IPS-NIHi7 (cell line): ENCODE measurements around the gene TLCD1.
A peak's percentile ranks its signal among the peaks of the same experiment; 100 is the strongest.

Experiments
- DNase-seq: peaks from one replicate; pipeline ENCODE4 v3.0.0; 2012; ENCODE audit warnings: mixed read lengths; ENCODE audit errors: extremely low spot score

Gene TLCD1, protein sequence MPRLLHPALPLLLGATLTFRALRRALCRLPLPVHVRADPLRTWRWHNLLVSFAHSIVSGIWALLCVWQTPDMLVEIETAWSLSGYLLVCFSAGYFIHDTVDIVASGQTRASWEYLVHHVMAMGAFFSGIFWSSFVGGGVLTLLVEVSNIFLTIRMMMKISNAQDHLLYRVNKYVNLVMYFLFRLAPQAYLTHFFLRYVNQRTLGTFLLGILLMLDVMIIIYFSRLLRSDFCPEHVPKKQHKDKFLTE

DNA sequence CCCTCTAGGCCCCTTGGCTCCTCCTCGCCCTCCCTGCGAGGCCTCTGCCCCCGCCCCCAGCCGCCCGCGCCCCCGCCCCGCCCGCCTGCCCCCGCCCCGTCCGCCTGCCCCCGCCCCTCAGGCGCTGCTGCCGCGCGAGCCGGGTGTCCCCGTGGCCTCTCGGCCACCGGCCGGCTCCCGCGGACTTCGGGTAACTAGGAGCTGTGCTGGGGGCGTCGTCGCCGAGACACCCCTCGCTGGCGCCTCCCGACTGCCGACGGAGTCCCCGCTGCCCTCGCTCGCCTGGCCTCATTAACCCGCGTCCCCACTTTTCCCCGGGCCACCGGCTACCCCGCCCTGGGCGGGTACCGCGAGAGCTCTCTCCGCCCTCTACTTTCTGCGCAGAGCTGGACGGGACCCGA lies at the start of gene TLCD1:
TLCD1 (minus strand) TSS at position 8 of the 401 bp plus-strand sequence. CDS start 136 bp downstream, outside the sequence.
- DNase-seq: peak; percentile 72

DNA sequence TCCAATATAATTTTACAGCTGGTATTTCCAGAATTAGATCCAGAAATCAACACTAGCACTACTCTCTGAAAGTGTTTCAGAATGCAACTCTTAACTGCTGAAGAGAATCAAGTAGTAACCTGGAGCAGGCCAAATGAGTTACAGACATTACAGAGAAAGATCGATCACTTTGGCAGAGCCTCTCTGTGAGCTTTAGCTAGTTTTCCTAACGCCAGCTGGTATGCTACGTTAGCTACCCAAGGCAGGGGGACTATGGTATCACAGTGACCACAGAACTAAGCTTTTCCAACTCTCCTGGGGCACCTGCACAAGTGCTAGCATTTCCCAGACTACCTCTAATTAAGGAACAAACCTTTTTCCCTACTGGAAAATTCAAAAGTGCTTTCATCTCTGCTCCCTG lies 48.2 kb upstream of the TLCD1 start:
- DNase-seq: no peak

DNA sequence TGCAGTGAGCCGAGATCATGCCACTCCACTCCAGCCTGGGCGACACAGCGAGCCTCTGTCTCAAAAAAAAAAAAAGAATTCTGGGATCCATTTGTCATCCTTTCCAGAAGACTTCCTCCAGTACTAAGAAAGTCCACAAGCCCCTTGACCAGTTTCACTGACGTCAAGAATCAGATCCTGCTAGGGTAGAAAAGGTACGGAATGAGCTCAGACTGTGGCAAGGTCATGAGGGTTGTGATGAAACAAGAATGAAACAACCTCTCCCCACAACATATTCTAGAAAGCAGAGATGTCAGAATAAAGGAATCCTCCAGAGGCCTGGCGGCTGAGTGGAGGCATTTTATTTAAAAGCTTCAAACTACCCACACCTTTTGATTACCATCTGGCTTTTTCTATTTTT lies 47.7 kb upstream of the TLCD1 start:
- no peak for DNase-seq

DNA sequence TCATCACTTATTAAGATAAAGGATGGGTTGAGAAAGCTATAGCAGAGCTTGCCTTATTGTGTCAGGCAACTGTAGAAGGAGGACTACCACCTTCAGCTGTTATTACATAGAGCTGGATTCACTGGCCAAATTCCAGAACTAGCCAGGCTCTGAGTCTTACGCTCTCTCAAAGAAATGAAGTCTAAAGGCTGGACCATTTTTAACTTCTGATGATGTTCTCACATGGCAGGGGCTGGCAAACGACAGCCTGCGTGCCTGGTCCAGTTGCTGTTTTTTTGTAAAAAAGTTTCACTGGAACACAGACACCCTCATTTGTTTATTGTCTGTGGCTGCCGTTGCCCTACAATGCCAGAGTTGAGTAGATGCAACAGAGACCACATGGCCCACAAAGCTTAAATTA lies 39.0 kb upstream of the TLCD1 start:
- DNase-seq: no peak

DNA sequence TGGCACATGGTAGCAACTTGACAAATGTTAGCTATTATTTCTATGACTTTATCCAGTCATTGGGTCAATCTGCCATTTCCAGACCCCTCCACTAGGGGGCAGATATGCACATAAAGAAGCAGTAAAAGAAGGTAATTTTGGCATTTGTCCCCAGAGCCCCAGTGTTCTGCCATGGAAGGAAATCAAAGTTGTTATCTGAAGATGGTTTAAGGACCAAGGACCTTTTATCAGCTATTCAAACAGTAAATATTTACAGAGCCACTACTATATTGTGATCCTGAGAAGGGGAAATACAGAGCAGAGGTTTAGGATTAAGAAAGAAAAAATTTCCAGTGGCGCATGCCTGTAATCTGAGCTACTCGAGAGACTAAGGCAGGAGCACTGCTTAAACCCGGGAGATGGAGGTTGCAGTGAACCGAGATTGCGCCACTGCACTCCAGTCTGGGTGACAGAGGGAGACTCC lies 37.8 kb upstream of the TLCD1 start:
- peak; percentile 58 for DNase-seq

DNA sequence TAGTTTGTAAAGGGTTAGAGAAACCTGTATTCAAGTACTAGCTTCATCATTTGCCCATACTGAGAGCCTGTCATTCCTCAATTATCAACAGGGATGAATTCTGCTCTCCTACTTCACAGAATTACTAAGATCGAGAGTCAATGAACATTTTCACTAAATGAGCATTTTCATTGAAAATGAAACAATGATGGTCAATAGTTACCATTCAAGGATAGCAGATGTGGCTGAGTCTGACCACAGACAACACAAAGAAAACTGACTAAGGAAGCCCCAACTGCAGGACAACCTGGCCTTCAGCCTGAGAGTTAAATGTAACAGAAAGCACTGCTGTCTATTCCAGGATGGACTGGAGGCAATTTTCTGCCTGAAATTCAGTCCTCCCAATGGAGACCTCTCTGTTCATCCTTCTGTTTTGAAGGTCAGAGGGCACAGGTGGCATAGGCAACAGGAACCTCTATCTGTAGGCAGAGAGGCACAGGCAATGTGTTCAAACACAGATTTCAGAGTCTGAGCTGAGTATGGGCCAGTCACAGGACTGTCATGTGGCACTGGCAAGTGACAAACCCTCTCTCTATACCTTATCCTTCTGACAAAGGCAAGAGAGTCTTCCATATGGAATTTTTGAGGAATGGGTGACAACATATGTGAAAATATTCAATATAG lies 37.2 kb upstream of the TLCD1 start:
- no peak for DNase-seq

DNA sequence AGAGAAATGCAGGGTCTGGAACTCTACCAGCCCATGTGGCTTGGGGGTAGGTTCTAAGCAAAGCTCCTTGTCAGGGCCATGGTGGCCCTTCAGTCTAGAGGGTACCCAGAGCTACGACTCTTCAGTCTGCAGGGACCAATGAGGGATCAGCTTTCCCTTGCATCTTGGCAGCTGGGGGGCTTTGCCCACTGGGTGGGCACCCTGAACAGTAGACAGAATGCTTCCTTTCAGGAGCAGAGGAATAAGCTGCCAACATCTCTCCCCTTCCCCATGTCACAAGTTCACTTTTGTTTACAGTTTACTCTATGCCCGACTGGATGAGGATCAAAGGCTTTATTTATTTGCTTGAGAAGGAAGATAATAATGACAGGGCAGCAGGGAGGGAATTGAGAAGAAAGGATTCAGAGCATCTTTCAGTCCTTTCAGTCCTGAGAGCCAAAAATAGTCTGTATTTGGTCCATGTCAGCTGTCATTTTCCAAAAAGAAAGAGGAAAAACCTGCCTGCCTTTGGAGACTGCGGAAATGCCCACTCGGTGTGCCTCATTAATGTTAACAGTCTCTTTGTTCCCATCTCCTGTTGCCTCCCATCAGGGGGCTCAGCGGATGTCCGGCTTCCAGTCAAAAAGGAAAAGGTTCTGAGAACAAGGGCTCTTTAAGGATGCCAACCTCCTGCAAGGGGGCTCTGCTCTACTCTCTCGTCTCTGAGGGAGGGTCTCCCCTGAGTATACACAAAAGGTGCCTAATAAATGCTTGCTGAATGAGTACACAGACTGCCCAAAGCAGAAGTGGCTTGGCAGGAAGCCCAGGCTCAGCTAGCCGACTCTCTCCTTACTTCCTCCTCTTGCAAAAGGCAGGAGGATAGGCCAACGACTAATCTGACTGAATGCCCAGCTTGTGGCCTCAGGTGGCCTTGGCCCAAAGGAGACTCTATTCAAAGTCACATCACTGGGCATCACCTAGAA lies 34.8 kb upstream of the TLCD1 start:
- peak; percentile 71 for DNase-seq

DNA sequence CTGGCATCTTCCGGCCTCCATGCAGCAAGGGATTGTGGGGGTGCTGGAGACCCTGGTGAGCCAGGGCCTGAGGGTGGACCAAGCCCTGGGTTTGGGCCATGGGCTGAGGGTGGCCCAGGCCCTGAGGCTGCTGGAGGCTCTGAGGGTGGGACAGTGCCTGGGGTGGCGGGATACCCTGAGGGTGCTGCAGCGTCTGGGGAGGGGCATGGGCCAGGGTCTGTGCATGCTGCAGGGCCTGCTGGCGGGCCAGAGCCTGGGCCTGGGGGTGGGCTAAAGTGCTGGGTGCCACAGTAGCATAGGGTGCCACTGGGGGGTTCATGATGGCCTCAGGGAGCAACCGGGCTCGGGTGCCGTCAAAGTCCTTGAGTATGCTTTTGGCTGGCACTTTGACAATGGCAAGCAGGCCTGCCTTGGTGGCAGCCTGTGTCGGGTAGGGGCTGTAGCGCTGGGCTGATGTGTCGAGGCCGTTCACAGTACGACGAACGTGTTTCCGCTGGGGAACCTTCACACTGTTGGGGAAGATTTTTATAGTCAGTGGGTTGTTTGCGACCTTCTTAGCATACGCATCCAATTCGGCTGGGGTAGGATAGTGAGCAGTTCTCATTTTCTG lies 33.3 kb upstream of the TLCD1 start:
- no peak for DNase-seq

DNA sequence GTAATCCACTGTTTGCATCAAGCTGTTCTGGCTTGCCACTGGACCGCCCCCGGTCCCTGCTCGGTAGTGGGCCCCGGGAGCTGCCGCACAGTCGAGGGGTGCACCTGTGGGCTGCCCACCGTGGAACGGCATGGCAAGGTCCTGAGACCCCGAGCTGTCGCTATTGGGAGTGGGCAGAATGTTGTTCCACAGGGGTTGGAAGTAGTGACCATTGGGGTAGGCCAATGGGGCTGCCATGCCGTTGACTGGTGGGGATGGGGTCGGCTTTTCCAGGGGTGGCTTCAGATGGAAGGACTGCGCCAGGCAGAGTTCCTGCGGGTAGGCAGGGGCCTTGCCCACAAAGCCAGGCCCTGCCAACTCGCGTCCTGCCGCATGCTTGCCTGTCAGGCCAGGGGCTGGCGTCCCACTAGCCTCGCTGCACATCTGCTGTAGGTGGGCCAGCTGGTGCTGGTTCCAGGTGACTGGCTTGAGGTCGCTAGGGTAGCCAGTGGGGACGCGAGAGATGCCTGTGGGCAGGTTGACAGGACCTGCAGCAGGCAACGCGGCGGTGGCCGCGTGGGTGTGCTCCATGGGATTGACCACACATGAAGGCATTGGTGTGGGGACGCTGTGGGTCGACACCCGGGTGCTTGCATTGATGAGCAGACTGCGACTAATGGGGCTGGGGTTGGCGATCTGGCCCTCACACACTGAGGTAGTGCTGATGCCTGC lies 32.5 kb upstream of the TLCD1 start:
- DNase-seq: no peak

DNA sequence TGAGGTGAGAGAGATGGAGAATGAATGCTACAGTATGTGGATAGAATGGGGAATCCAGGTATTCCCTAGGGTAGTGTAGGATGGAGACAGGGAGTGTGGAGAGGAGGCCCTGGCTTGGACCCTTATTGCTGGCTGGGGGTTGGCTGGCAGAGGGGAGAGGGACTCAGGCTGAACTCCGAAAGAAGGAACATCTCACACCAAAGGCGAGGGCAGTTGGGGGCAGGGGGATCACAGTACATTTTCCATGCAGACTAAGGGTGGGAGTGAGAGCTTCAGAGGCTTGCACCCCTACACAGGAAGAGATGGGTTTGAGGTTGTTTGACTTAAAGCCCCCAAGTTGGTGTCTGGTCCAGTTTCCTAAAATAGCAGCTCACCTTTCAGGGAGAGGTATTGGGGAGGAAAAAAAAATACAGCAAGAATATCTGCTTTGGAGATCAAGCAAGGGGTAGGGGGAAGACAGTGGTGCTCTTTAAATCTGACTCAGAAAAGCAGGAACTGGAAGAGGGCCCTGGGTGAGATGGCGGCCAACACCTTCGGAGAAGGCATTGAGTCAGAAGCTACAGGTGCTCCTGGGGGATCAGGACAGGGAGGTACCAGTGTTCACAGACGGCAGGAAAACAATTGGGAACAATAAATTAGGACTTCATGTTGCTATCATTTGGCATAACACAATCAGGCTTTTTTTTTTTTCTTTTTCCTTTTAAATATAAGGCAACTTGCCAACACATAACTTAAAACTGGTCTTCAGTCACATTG lies 30.2 kb upstream of the TLCD1 start:
- no peak for DNase-seq

DNA sequence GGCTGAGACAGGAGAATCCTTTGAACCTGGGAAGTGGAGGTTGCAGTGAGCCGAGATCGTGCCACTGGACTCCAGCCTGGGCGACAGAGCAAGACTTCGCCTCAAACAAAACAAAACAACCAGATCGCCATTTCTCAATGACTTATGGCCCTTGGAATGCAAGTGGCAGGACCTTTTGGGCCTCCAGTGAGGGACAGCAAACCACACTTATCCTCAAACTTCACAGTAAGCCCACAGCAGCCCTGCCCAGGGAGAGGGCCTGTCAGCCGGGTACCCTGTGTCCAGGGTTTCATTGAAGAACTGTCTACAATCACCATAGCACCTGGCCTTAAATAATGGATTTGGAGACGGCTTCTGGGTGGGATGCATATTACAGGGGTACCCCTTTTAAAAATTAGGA lies 29.5 kb upstream of the TLCD1 start:
- no peak for DNase-seq

DNA sequence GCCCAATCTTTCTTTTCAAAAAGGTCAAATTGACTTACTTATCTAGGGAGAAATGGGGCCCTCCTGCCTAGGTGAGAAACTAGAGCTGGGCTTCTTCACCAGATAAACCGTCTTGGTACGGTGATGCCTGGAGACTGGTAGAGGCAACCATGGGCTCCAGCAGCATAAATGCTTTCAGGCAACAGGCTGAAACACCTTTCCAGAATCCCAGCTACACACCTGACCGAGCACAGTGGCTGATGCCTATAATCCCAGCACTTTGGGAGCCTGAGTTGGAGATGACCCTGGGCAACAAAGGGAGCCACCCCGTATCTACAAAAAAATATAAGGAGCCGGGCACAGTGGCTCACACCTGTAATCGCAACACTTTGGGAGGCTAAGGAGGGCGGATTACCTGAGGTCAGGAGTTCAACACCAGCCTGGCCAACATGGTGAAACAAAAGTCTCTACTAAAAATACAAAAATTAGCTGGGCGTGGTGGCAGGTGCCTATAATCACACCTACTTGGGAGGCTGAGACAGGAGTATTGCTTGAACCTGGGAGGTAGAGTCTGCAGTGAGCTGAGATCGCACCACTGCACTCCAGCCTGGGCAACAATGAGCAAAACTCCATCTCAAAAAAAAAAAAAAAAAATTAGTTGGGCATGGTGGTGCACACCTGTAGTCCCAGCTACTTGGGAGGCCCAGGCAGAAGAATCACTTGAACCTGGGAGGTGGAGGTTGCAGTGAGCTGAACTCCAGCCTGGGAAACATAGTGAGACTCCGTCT lies 25.8 kb upstream of the TLCD1 start:
- no peak for DNase-seq

DNA sequence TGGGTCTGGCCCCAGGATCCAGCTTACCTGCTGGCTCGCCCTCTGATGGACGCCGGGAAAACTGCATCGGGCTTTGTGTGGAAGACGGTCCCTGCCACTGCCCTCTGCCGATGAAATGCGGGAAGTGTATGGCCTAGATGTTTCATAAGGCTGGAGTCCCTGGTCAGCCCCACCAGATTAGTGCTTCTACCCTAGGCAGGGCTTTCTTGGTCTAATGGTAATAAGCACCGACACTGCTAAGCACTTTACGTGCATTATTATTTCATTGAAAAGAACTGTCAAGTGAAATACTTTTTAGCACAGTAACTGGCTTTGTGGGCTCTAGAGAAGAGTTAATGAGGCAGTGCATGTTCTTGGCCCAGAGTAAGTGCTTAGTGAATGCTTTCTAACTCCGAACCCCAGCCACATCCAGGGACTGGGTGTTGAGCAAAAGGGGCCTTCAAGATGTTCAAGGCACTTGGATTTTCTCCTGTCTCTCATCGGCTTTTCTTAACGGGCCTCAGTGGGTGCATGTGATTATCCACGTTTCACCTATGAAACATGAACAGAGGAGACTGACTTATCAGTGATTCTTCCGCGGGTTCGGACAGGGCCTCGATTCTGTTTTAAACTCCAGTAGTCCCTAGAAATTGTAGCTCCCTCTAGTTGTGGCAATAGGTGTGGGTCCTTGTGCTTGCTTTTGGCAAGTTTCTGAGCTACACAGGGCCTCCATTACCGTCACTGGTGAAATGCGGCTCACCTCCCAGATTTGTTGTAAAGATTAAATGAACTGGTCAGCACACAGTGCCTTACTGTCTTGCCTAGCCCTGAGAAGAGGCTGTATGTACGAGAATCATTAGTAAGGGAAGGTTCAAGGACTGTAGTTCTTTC lies 24.4 kb upstream of the TLCD1 start:
- peak; percentile 81 for DNase-seq

DNA sequence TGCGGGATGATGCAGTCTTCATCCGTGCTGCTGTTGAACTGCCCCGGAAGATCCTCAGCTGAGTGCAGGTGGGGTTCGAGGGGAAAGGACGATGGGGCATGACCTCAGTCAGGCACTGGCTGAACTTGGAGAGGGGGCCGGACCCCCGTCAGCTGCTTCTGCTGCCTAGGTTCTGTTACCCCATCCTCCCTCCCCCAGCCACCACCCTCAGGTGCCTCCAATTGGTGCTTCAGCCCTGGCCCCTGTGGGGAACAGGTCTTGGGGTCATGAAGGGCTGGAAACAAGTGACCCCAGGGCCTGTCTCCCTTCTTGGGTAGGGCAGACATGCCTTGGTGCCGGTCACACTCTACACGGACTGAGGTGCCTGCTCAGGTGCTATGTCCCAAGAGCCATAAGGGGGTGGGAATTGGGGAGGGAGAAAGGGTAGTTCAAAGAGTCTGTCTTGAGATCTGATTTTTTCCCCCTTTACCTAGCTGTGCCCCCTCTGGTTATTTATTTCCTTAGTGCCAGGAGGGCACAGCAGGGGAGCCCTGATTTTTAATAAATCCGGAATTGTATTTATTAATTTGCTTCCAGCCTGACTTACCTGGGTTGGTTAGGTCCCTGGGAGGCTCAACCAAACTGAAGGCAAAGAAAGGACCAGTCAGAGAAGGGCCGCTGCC lies 23.6 kb upstream of the TLCD1 start:
- DNase-seq: no peak

DNA sequence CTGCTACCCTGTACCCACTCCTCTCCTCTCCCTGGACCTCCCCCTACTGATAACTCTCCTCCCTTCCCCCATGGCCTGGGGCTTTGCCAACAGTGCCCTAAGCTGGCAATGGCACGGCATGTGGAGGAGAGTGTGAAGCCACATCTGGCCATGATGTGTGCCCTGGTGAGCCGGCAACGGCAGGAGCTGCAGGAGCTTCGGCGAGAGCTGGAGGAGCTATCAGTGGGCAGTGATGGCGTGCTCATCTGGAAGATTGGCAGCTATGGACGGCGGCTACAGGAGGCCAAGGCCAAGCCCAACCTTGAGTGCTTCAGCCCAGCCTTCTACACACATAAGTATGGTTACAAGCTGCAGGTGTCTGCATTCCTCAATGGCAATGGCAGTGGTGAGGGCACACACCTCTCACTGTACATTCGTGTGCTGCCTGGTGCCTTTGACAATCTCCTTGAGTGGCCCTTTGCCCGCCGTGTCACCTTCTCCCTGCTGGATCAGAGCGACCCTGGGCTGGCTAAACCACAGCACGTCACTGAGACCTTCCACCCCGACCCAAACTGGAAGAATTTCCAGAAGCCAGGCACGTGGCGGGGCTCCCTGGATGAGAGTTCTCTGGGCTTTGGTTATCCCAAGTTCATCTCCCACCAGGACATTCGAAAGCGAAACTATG lies 23.0 kb upstream of the TLCD1 start:
- no peak for DNase-seq

DNA sequence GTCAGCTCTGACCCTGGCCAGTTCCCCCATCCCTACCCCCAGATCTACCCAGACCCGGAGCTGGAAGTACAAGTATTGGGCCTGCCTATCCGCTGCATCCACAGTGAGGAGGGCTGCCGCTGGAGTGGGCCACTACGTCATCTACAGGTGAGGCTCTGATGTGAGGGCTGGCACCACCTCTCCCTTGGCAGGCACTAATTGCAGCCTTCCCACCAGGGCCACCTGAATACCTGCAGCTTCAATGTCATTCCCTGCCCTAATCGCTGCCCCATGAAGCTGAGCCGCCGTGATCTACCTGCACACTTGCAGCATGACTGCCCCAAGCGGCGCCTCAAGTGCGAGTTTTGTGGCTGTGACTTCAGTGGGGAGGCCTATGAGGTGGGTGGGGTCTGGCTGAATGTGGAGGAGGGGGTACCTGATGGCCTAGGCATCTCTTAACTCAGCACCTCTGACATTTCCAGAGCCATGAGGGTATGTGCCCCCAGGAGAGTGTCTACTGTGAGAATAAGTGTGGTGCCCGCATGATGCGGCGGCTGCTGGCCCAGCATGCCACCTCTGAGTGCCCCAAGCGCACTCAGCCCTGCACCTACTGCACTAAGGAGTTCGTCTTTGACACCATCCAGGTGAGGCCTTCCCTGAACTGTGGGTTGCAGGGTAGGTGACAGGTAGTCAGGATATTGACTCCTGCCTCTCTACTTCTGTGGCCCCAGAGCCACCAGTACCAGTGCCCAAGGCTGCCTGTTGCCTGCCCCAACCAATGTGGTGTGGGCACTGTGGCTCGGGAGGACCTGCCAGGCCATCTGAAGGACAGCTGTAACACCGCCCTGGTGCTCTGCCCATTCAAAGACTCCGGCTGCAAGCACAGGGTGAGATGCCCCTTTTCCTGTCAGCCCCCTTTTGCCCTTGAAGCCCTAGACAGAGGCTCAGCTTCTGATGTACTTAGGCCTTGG lies 22.0 kb upstream of the TLCD1 start:
- no peak for DNase-seq
